HL-60 (cell line): ENCODE results near the gene VTI1A.

Source experiments
- CTCF ChIP-seq: IDR thresholded peaks from one replicate; pipeline ENCODE4 v1.5.1; 2011; ENCODE audit warnings: low read length, control low read depth, inconsistent platforms; ENCODE audit not compliant: insufficient read depth
- REST ChIP-seq: IDR thresholded peaks from 2 replicates; pipeline ENCODE4 v1.6.1; 2012; ENCODE audit warnings: low read depth; ENCODE audit not compliant: insufficient replicate concordance

GRCh38 chr10:112849546-112849945, 402.5 kb downstream of the VTI1A start:
- TF ChIP-seq CTCF = no peak
- TF ChIP-seq REST = no peak
